Endodermal cell (in vitro differentiated cells): ENCODE measurements around the gene SORCS1. TPM values are rescaled to one million over a fixed set of nuclear protein-coding genes. Genes with fewer than 3 reads are reported as not detected.

ENCODE experiments used
- DNase-seq: peaks from one replicate; pipeline ENCODE4 v3.0.0-alpha.2; 2017
- H3K27ac ChIP-seq: 2 replicates; pipeline ENCODE4 v1.5.1; 2013; ENCODE audit warnings: mild to moderate bottlenecking, low read depth, low read length, moderate library complexity
- H3K27me3 ChIP-seq: 2 replicates; pipeline ENCODE4 v1.6.1; 2013; ENCODE audit warnings: mild to moderate bottlenecking, low read length, moderate library complexity; ENCODE audit not compliant: insufficient read depth, control insufficient read depth, poor library complexity, severe bottlenecking
- H3K36me3 ChIP-seq: 2 replicates; pipeline ENCODE4 v1.7.0; 2013; ENCODE audit warnings: mild to moderate bottlenecking, low read length, moderate library complexity; ENCODE audit not compliant: control insufficient read depth, insufficient read depth
- H3K4me1 ChIP-seq: one replicate; pipeline ENCODE4 v1.7.0; 2013; ENCODE audit warnings: low read length; ENCODE audit not compliant: control insufficient read depth, insufficient read depth
- H3K4me3 ChIP-seq: 2 replicates; pipeline ENCODE4 v1.5.1; 2013; ENCODE audit warnings: mild to moderate bottlenecking, low read length, moderate library complexity
- H3K9ac ChIP-seq: 2 replicates; pipeline ENCODE4 v1.6.1; 2013; ENCODE audit warnings: mild to moderate bottlenecking, low read length, moderate library complexity; ENCODE audit not compliant: poor library complexity, severe bottlenecking; ENCODE audit errors: extremely low read depth
- H3K9me3 ChIP-seq: 2 replicates; pipeline ENCODE4 v1.6.1; 2013; ENCODE audit warnings: mild to moderate bottlenecking, low read length, moderate library complexity; ENCODE audit not compliant: control insufficient read depth
- H3K27ac Mint-ChIP-seq: 2 replicates; pipeline ENCODE4 v1.8.0; 2020; ENCODE audit warnings: mixed read lengths
- H3K27me3 Mint-ChIP-seq: 2 replicates; pipeline ENCODE4 v1.8.0; 2021; ENCODE audit warnings: mild to moderate bottlenecking, mixed read lengths; ENCODE audit not compliant: insufficient read depth
- H3K36me3 Mint-ChIP-seq: 2 replicates; pipeline ENCODE4 v1.8.0; 2020; ENCODE audit warnings: low read depth, mixed read lengths
- H3K4me1 Mint-ChIP-seq: 2 replicates; pipeline ENCODE4 v1.8.0; 2020; ENCODE audit warnings: mixed read lengths
- H3K4me3 Mint-ChIP-seq: 2 replicates; pipeline ENCODE4 v1.8.0; 2020; ENCODE audit warnings: mild to moderate bottlenecking, moderate library complexity, mixed read lengths
- H3K9me3 Mint-ChIP-seq: 2 replicates; pipeline ENCODE4 v1.8.0; 2020; ENCODE audit warnings: mild to moderate bottlenecking, mixed read lengths
- CTCF ChIP-seq: fragments of 200-600 bp; sonication (generic); conservative IDR thresholded peaks from 2 replicates; pipeline ENCODE4 v1.5.0; 2021; ENCODE audit warnings: antibody characterized with exemption, mild to moderate bottlenecking
- WGBS, 2 experiments: methylation state at CpG; one replicate each; pipeline versions ENCODE4 v1.1.5 to v1.1.7; 2013; ENCODE audit warnings: missing lambda C conversion rate in 2 of 2, mixed read lengths in 1 of 2; ENCODE audit not compliant: insufficient coverage in 1 of 2, insufficient read length in 1 of 2; 5-methylcytosine and 5-hydroxymethylcytosine counted together
- total RNA-seq, 2 donors: library from RNA; stranded (reverse); fragmentation: NEBNext Ultra II Directional in 1 of 2; extraction: Animal tissue kit (Norgen Biotek cat#: 25700) in 1 of 2; gene quantifications; 2 replicates in 1 of 2; 3 replicates in 1 of 2; pipeline ENCODE4 v1.2.1, GENCODE V29; 2021

The SORCS1 gene
- total RNA-seq, 2 donors from 2014 or later, result 57.4 to 79.6 TPM

GRCh38 chr10:106981452-106982075 lies 182.9 kb downstream of the SORCS1 start:
- DNase-seq, result no peak
- H3K27ac ChIP-seq, result no peak overlapping the region
- H3K27me3 Mint-ChIP-seq, result no peaks in the 10 kb centered on the region
- peaks cover 40% of the 10 kb centered on the region for H3K4me1 Mint-ChIP-seq
- H3K9me3 Mint-ChIP-seq, result peaks cover 1% of the 10 kb centered on the region
- peaks cover 3% of the 10 kb centered on the region for H3K36me3 Mint-ChIP-seq
- H3K4me3 ChIP-seq, result no peak overlapping the region
- peaks cover 18% of the 10 kb centered on the region for H3K4me1 ChIP-seq
- no peaks in the 10 kb centered on the region for H3K27me3 ChIP-seq
- WGBS, 2 experiments, result 90 to 93% methylated on average over 2 to 6 of the region's 6 CpGs
- H3K9ac ChIP-seq, result no peak overlapping the region
- TF ChIP-seq CTCF, result no peak
- peaks cover 4% of the 10 kb centered on the region for H3K36me3 ChIP-seq
- no peak overlapping the region for H3K4me3 Mint-ChIP-seq
- H3K27ac Mint-ChIP-seq, result peak overlapping the region; percentile 77
- no peaks in the 10 kb centered on the region for H3K9me3 ChIP-seq

DNA sequence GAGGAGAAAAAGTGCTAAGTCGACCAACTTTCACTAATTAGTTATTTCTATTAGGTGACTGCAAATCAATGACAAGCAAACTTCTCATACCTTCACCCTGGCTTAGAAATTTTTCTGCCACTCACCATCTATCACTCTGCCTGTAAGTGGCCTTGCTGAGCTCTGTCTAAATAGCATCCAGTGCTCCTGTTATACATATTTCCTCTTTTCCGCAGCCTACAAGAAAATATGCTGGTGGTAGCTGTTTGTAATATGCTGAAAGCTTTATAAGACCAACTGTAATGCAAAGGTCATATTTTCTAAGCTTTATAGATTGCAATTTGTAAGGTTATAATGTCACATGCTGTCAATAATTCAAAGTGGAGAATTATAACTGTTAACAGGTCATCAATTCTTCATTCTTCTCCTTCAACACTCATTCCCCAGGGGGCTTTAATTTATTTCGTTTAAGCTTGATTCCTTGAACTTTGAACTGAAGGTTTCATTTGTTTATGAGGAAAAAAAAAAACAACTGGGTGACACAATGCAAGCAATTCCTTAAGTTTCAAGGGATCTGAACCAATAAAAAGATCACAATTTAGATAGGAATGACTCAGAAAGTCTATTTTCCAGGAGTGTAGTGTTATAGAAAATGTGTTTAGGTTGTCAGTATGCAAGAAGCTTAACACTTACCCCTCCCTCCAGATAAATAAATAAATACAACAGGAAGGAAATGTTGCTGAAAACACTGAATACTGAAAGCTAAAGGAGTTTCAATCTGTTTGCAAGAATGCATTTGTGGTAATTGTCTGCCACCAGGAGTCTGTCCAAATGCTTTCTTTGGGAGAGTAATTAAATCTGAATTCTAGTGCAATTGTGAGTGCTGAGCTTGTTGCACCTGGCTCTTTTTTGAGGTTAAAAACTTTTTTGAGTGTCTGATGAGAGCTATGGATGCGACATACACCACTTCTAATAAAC lies 183.7 kb downstream of the SORCS1 start:
- no peak overlapping the region for H3K4me3 Mint-ChIP-seq
- H3K27me3 Mint-ChIP-seq, result no peaks in the 10 kb centered on the region
- Histone ChIP-seq H3K36me3 (peaks cover 2% of the 10 kb centered on the region), H3K27ac (no peak overlapping the region), H3K27me3 (no peaks in the 10 kb centered on the region), H3K4me3 (no peak overlapping the region), H3K9me3 (no peaks in the 10 kb centered on the region), H3K4me1 (peaks cover 18% of the 10 kb centered on the region), H3K9ac (no peak overlapping the region)
- H3K27ac Mint-ChIP-seq, result peak overlapping the region; percentile 77
- peaks cover 1% of the 10 kb centered on the region for H3K9me3 Mint-ChIP-seq
- H3K4me1 Mint-ChIP-seq, result peaks cover 40% of the 10 kb centered on the region
- no peak for TF ChIP-seq CTCF
- peaks cover 3% of the 10 kb centered on the region for H3K36me3 Mint-ChIP-seq
- 65 to 80% methylated on average over 1 to 2 of the region's 4 CpGs for WGBS, 2 experiments
- DNase-seq, result no peak

GRCh38 chr10:106978756-106979155 lies 185.8 kb downstream of the SORCS1 start:
- Mint-ChIP-seq H3K36me3 (peaks cover 3% of the 10 kb centered on the region), H3K27me3 (no peaks in the 10 kb centered on the region), H3K4me1 (peaks cover 45% of the 10 kb centered on the region), H3K9me3 (peaks cover 1% of the 10 kb centered on the region), H3K27ac (no peak overlapping the region), H3K4me3 (no peak overlapping the region)
- H3K4me3 ChIP-seq, result no peak overlapping the region
- no peak overlapping the region for H3K27ac ChIP-seq
- no peak for TF ChIP-seq CTCF
- no peak overlapping the region for H3K9ac ChIP-seq
- no peaks in the 10 kb centered on the region for H3K36me3 ChIP-seq
- WGBS, 2 experiments, result 86 to 87% methylated on average over 1 to 2 of the region's 2 CpGs
- DNase-seq, result no peak
- H3K4me1 ChIP-seq, result peaks cover 18% of the 10 kb centered on the region
- H3K9me3 ChIP-seq, result no peaks in the 10 kb centered on the region
- no peaks in the 10 kb centered on the region for H3K27me3 ChIP-seq
